Measurements from ENCODE around the gene ZCCHC10.

GRCh38 chr5:133030343-133031005 is 4.1 kb upstream of the ZCCHC10 start:
- TF ChIP-seq CTCF (conservative IDR thresholded peaks at IDR 0.05) (no peak), ZFX (IDR thresholded peaks at IDR 0.05) (no peak)

All from C4-2B (cell line).